Heart left ventricle (tissue), 13 donors: ENCODE data around the gene PEA15.

Experiments
- POLR2A ChIP-seq, 2 donors: fragments of 450-650 bp; IDR thresholded peaks; one replicate each; pipeline ENCODE4 v1.6.1; 2017; ENCODE audit warnings: antibody characterized with exemption in 2 of 2, mild to moderate bottlenecking in 2 of 2, moderate library complexity in 2 of 2
- TF ChIP-seq, protein P1 (sequence below), 12 donors: fragments of 200-600 bp; sonication (generic) in 4 of 12; IDR thresholded peaks; one replicate each; pipeline versions ENCODE4 v1.5.0 to v1.8.0; 2018 to 2022; ENCODE audit warnings: antibody characterized with exemption in 12 of 12, mild to moderate bottlenecking in 5 of 12
- donor health status: ischemic (EF 13 %, LVEDD 7.1; RV severe dilation, severe dysfunction).
- donor health status: DM: no; HTN: yes; CAD: no.
- donor health status: DM: no; HTN: no; CAD: no.
- donor health status: ischemic (EF 25% LVEDD 6.9; RV normal size, moderate dysfunction).
- donor health status: ischemic (EF 25% LVEDD 5.7; RV mildly dilated, moderate dysfunction).
- donor health status: ischemic (EF 35%, LVEDD 5.7; RV mildly dilated, moderate dysfunction).
- donor health status: nonischemic (EF 11% LVEDD 7.7; RV severe dilation, severe dysfunction).
- donor health status: DM: yes; HTN: yes; CAD: no.
- donor health status: PGD.
- donor health status: ischemic (EF 29% LVEDD 5.4; RV normal size, mild dysfunction).
- donor health status: nonischemic (EF 23%, LVEDD 6.1; RV moderate dilation, normal function).

GRCh38 chr1:160157174-160157573, 48.0 kb upstream of the PEA15 start:
- TF ChIP-seq, protein P1, sequence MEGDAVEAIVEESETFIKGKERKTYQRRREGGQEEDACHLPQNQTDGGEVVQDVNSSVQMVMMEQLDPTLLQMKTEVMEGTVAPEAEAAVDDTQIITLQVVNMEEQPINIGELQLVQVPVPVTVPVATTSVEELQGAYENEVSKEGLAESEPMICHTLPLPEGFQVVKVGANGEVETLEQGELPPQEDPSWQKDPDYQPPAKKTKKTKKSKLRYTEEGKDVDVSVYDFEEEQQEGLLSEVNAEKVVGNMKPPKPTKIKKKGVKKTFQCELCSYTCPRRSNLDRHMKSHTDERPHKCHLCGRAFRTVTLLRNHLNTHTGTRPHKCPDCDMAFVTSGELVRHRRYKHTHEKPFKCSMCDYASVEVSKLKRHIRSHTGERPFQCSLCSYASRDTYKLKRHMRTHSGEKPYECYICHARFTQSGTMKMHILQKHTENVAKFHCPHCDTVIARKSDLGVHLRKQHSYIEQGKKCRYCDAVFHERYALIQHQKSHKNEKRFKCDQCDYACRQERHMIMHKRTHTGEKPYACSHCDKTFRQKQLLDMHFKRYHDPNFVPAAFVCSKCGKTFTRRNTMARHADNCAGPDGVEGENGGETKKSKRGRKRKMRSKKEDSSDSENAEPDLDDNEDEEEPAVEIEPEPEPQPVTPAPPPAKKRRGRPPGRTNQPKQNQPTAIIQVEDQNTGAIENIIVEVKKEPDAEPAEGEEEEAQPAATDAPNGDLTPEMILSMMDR (IDR thresholded peaks at IDR 0.05), result no peak
- TF ChIP-seq POLR2A (IDR thresholded peaks at IDR 0.05), result no peak
